Lower lobe of right lung (tissue), 2 donors: ENCODE measurements around the gene COPA. TPM values are rescaled to one million over a fixed set of nuclear protein-coding genes. Genes with fewer than 3 reads are reported as not detected.

ENCODE experiments used
- ATAC-seq, 2 donors: fragments of 200-7000 bp; cut with Tn5 transposase; one replicate each; pipeline ENCODE4 v1.9.1; 2020 to 2022; ENCODE audit warnings: mild to moderate bottlenecking in 2 of 2, moderate library complexity in 2 of 2
- DNase-seq: peaks from one replicate; pipeline ENCODE4 v3.0.0-alpha.2; 2020
- H3K27ac ChIP-seq: fragments of 200-600 bp; one replicate; pipeline ENCODE4 v1.8.0; 2022
- H3K27me3 ChIP-seq: fragments of 200-600 bp; one replicate; pipeline ENCODE4 v1.8.0; 2022; ENCODE audit warnings: low read depth
- H3K36me3 ChIP-seq: fragments of 200-600 bp; one replicate; pipeline ENCODE4 v1.8.0; 2022; ENCODE audit warnings: mild to moderate bottlenecking
- H3K4me1 ChIP-seq: fragments of 200-600 bp; one replicate; pipeline ENCODE4 v1.8.0; 2022
- H3K4me3 ChIP-seq: fragments of 200-600 bp; one replicate; pipeline ENCODE4 v1.8.0; 2022; ENCODE audit warnings: mild to moderate bottlenecking
- H3K9me3 ChIP-seq: fragments of 200-600 bp; one replicate; pipeline ENCODE4 v1.8.0; 2022
- intact Hi-C: fragments of 100-400 bp; cut with DNase I; formaldehyde crosslinking; loops from one replicate; pipeline ENCODE4 v1.11.0; 2022
- total RNA-seq: library from RNA; stranded (reverse); fragmentation: NEBNext Ultra II Directional; extraction: Animal tissue kit (Norgen Biotek cat#: 25700); gene quantifications from one replicate; pipeline ENCODE4 v1.2.1, GENCODE V29; 2021
- TF ChIP-seq, protein P1 (sequence below): fragments of 200-600 bp; IDR thresholded peaks from one replicate; pipeline ENCODE4 v1.8.0; 2022; ENCODE audit warnings: antibody characterized with exemption, mild to moderate bottlenecking
- donor health status: DM: no; HTN: yes; CAD: no; lungs with severe emphysema.

Gene COPA
- total RNA-seq, 1 donor from 2014 or later = 136 TPM

DNA sequence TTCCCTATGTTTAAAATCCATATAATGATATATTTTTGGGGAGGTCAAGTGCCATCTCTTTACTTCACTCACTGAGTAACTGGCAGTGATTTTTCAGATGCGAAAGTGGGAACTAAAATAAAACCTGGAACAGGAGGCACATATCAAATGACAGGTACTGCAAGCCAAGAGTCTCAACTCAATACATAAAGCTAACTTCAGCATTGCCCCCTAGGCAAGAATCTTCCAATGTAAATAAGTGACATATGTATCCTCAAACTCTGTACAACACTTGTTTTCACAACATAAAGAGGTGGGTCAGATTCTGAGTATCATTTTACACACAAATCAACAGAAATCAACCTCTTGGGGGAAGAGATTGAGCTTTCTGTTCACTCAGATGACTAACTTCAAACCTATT is 98.8 kb downstream of the COPA start:
- Histone ChIP-seq H3K9me3 (no peaks in the 10 kb centered on the region), H3K27me3 (no peaks in the 10 kb centered on the region), H3K4me1 (peaks cover 18% of the 10 kb centered on the region), H3K4me3 (no peak overlapping the region), H3K36me3 (peaks cover 49% of the 10 kb centered on the region), H3K27ac (no peak overlapping the region)
- DNase-seq = no peak
- TF ChIP-seq, protein P1, sequence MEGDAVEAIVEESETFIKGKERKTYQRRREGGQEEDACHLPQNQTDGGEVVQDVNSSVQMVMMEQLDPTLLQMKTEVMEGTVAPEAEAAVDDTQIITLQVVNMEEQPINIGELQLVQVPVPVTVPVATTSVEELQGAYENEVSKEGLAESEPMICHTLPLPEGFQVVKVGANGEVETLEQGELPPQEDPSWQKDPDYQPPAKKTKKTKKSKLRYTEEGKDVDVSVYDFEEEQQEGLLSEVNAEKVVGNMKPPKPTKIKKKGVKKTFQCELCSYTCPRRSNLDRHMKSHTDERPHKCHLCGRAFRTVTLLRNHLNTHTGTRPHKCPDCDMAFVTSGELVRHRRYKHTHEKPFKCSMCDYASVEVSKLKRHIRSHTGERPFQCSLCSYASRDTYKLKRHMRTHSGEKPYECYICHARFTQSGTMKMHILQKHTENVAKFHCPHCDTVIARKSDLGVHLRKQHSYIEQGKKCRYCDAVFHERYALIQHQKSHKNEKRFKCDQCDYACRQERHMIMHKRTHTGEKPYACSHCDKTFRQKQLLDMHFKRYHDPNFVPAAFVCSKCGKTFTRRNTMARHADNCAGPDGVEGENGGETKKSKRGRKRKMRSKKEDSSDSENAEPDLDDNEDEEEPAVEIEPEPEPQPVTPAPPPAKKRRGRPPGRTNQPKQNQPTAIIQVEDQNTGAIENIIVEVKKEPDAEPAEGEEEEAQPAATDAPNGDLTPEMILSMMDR = no peak
- no peak for ATAC-seq
- intact Hi-C loops = no loop called here

- intact Hi-C loops = no loop called here
- Histone ChIP-seq H3K36me3 (peaks cover 54% of the 10 kb centered on the region), H3K4me1 (peaks cover 18% of the 10 kb centered on the region), H3K9me3 (no peaks in the 10 kb centered on the region), H3K27ac (no peak overlapping the region), H3K27me3 (no peaks in the 10 kb centered on the region), H3K4me3 (no peak overlapping the region)
- ATAC-seq = no peak
- TF ChIP-seq, protein P1 = no peak
- DNase-seq = no peak
Observed at GRCh38 chr1:160243767-160244166, 99.3 kb downstream of the COPA start.

GRCh38 chr1:160239582-160240299 is 103.3 kb downstream of the COPA start:
- Histone ChIP-seq H3K4me1 (peaks cover 18% of the 10 kb centered on the region), H3K27ac (no peak overlapping the region), H3K4me3 (no peak overlapping the region), H3K9me3 (no peaks in the 10 kb centered on the region), H3K27me3 (no peaks in the 10 kb centered on the region), H3K36me3 (peaks cover 93% of the 10 kb centered on the region)
- intact Hi-C loops = no loop called here
- DNase-seq = no peak
- TF ChIP-seq, protein P1 = no peak
- ATAC-seq = no peak

Other genes starting within 250 kb of the COPA start
- 35.9 TPM for gene IGSF8, start 244.6 kb downstream of the COPA start, total RNA-seq
- 4.5 TPM for gene ATP1A2, start 227.5 kb downstream of the COPA start, total RNA-seq
- 1.1 TPM for gene ATP1A4, start 191.6 kb downstream of the COPA start, total RNA-seq
- 0.27 TPM for gene CASQ1, start 152.7 kb downstream of the COPA start, total RNA-seq
- gene PEA15, start 137.9 kb downstream of the COPA start, total RNA-seq = 132 TPM
- 114 TPM for gene DCAF8, start 80.7 kb downstream of the COPA start, total RNA-seq
- gene PEX19, start 58.1 kb downstream of the COPA start, total RNA-seq = 63.1 TPM
- 108 TPM for gene NCSTN, start 133 bp upstream of the COPA start, total RNA-seq
- gene NHLH1, start 23.8 kb upstream of the COPA start, total RNA-seq = 0.15 TPM
- 7.5 TPM for gene VANGL2, start 57.3 kb upstream of the COPA start, total RNA-seq
- 4.8 TPM for gene SLAMF6, start 180.0 kb upstream of the COPA start, total RNA-seq
- 24.1 TPM for gene CD84, start 236.2 kb upstream of the COPA start, total RNA-seq